Hematopoietic multipotent progenitor cell treated with erythropoietin and hydrocortisone succinate and interleukin-3 and kit ligand, for 15 days (in vitro differentiated cells): ENCODE measurements around the gene IRS1.
"Not testable (repeated sequence)": the region's sequence is repeated elsewhere in the genome, so short reads cannot be mapped to it uniquely, and the experiment has no call there.

Experiments
- DNase-seq: peaks from one replicate; pipeline ENCODE4 v3.0.0-alpha.2; 2015; ENCODE audit warnings: low spot score

IRS1 gene

GRCh38 chr2:226799211-226799975, at the start of gene IRS1:
IRS1 (minus strand) TSS chr2:226799820; CDS start chr2:226798738, 1,082 bp downstream.
- DNase-seq, result peak; percentile 25

- DNase-seq, result no peak
These were observed 49.7 kb upstream of the IRS1 start for GRCh38 chr2:226849349-226849748.

- DNase-seq, result no peak
These were observed 47.9 kb upstream of the IRS1 start for GRCh38 chr2:226847511-226847910.

- no peak for DNase-seq
These were observed 47.5 kb upstream of the IRS1 start for GRCh38 chr2:226847090-226847489.

GRCh38 chr2:226845386-226846116, 45.9 kb upstream of the IRS1 start:
- no peak for DNase-seq

GRCh38 chr2:226843001-226843400, 43.4 kb upstream of the IRS1 start:
- DNase-seq, result not testable (repeated sequence)

GRCh38 chr2:226839951-226840350, 40.3 kb upstream of the IRS1 start:
- no peak for DNase-seq

- peak; percentile 15 for DNase-seq
These were observed 39.5 kb upstream of the IRS1 start for GRCh38 chr2:226839161-226839560.

GRCh38 chr2:226838722-226839121, 39.1 kb upstream of the IRS1 start:
- peak; percentile 36 for DNase-seq

- DNase-seq, result peak; percentile 91
These were observed 38.4 kb upstream of the IRS1 start for GRCh38 chr2:226837787-226838603.

- peak; percentile 50 for DNase-seq
These were observed 37.7 kb upstream of the IRS1 start for GRCh38 chr2:226837334-226837733.

GRCh38 chr2:226836548-226836885, 36.9 kb upstream of the IRS1 start:
- DNase-seq, result no peak

GRCh38 chr2:226835796-226836547, 36.4 kb upstream of the IRS1 start, which contains the start of gene RHBDD1:
RHBDD1 (plus strand) TSS chr2:226836054; CDS start chr2:226864694, 28,640 bp downstream.
- DNase-seq, result peak; percentile 96

GRCh38 chr2:226835420-226835795, 35.8 kb upstream of the IRS1 start:
- DNase-seq, result peak; percentile 94

GRCh38 chr2:226834880-226835279, 35.3 kb upstream of the IRS1 start:
- not testable (repeated sequence) for DNase-seq

- DNase-seq, result no peak
These were observed 32.4 kb upstream of the IRS1 start for GRCh38 chr2:226832061-226832460.

- no peak for DNase-seq
These were observed 31.6 kb upstream of the IRS1 start for GRCh38 chr2:226831266-226831665.

- no peak for DNase-seq
These were observed 30.4 kb upstream of the IRS1 start for GRCh38 chr2:226829721-226830631.

GRCh38 chr2:226828191-226828590, 28.6 kb upstream of the IRS1 start:
- no peak for DNase-seq

GRCh38 chr2:226825056-226825455, 25.4 kb upstream of the IRS1 start:
- no peak for DNase-seq

- no peak for DNase-seq
These were observed 19.3 kb upstream of the IRS1 start for GRCh38 chr2:226818930-226819329.
